H9 (cell line): ENCODE measurements around the gene B4GALT6. TPM values are rescaled to one million over a fixed set of nuclear protein-coding genes. Genes with fewer than 3 reads are reported as not detected.

Experiments used
- DNase-seq: peaks from one replicate; pipeline ENCODE4 v3.0.0-alpha.2; 2017
- H2AFZ ChIP-seq: one replicate; pipeline ENCODE4 v1.6.1; 2013; ENCODE audit warnings: mild to moderate bottlenecking, low read length, control low read depth, moderate library complexity
- H2AK5ac ChIP-seq: 2 replicates; pipeline ENCODE4 v1.6.1; 2013; ENCODE audit warnings: low read length, control low read depth, mixed read lengths; ENCODE audit not compliant: insufficient read length
- H2BK120ac ChIP-seq: one replicate; pipeline ENCODE4 v1.6.1; 2013; ENCODE audit warnings: low read depth, mild to moderate bottlenecking, low read length, control low read depth, inconsistent platforms; ENCODE audit not compliant: poor library complexity, severe bottlenecking
- H2BK12ac ChIP-seq: 2 replicates; pipeline ENCODE4 v1.6.1; 2013; ENCODE audit warnings: low read length, control low read depth, mixed read lengths, low read depth; ENCODE audit not compliant: insufficient read length
- H2BK15ac ChIP-seq: 2 replicates; pipeline ENCODE4 v1.6.1; 2013; ENCODE audit warnings: low read depth, low read length, control low read depth
- H2BK20ac ChIP-seq: one replicate; pipeline ENCODE4 v1.6.1; 2013; ENCODE audit warnings: low read depth, mild to moderate bottlenecking, low read length, control low read depth, inconsistent platforms; ENCODE audit not compliant: poor library complexity, severe bottlenecking
- H2BK5ac ChIP-seq: 2 replicates; pipeline ENCODE4 v1.6.1; 2013; ENCODE audit warnings: low read length, control low read depth, mixed read lengths; ENCODE audit not compliant: insufficient read length
- H3K14ac ChIP-seq: 2 replicates; pipeline ENCODE4 v1.6.1; 2013; ENCODE audit warnings: low read length, control low read depth; ENCODE audit not compliant: insufficient read depth
- H3K18ac ChIP-seq: 2 replicates; pipeline ENCODE4 v1.6.1; 2013; ENCODE audit warnings: low read depth, mild to moderate bottlenecking, mixed read lengths, low read length, control low read depth; ENCODE audit not compliant: insufficient read length
- H3K23ac ChIP-seq: 2 replicates; pipeline ENCODE4 v1.6.1; 2013; ENCODE audit warnings: low read length, control low read depth, mixed read lengths, low read depth; ENCODE audit not compliant: insufficient read length
- H3K23me2 ChIP-seq: 2 replicates; pipeline ENCODE4 v1.6.1; 2013; ENCODE audit warnings: low read depth, mild to moderate bottlenecking, mixed read lengths, low read length, control low read depth; ENCODE audit not compliant: insufficient read length, poor library complexity, severe bottlenecking
- H3K27ac ChIP-seq: 2 replicates; pipeline ENCODE4 v1.5.1; 2013; ENCODE audit warnings: low read length, control low read depth, mixed read lengths, low read depth; ENCODE audit not compliant: insufficient read length
- H3K27me3 ChIP-seq: 2 replicates; pipeline ENCODE4 v1.6.1; 2013; ENCODE audit warnings: low read length, control low read depth, inconsistent platforms; ENCODE audit not compliant: insufficient read depth
- H3K4ac ChIP-seq: 2 replicates; pipeline ENCODE4 v1.6.1; 2013; ENCODE audit warnings: low read depth, mild to moderate bottlenecking, control low read depth, inconsistent platforms, low read length, moderate library complexity
- H3K4me1 ChIP-seq: 2 replicates; pipeline ENCODE4 v1.6.1; 2013; ENCODE audit warnings: low read length, control low read depth, inconsistent platforms; ENCODE audit not compliant: insufficient read depth
- H3K4me2 ChIP-seq: 2 replicates; pipeline ENCODE4 v1.6.1; 2013; ENCODE audit warnings: low read length, control low read depth, mixed read lengths; ENCODE audit not compliant: insufficient read length, insufficient read depth
- H3K56ac ChIP-seq: 2 replicates; pipeline ENCODE4 v1.6.1; 2013; ENCODE audit warnings: low read depth, mild to moderate bottlenecking, mixed read lengths, low read length, control low read depth; ENCODE audit not compliant: insufficient read length
- H3K79me1 ChIP-seq: 2 replicates; pipeline ENCODE4 v1.6.1; 2013; ENCODE audit warnings: low read depth, mild to moderate bottlenecking, moderate library complexity, low read length, control low read depth, inconsistent platforms; ENCODE audit not compliant: insufficient read depth, poor library complexity, severe bottlenecking
- H3K79me2 ChIP-seq: 2 replicates; pipeline ENCODE4 v1.6.1; 2013; ENCODE audit warnings: low read length, control low read depth, inconsistent platforms; ENCODE audit not compliant: insufficient read depth
- H3K9ac ChIP-seq: 2 replicates; pipeline ENCODE4 v1.6.1; 2013; ENCODE audit warnings: low read length, control low read depth, mixed read lengths; ENCODE audit not compliant: insufficient read length; ENCODE audit errors: extremely low read depth
- H3K9me3 ChIP-seq: one replicate; pipeline ENCODE4 v1.6.1; 2013; ENCODE audit warnings: low read depth, low read length, inconsistent platforms; ENCODE audit not compliant: control insufficient read depth
- H3T11ph ChIP-seq: one replicate; pipeline ENCODE4 v1.6.1; 2013; ENCODE audit warnings: mild to moderate bottlenecking, low read length, control low read depth, inconsistent platforms
- H4K20me1 ChIP-seq: one replicate; pipeline ENCODE4 v1.6.1; 2013; ENCODE audit not compliant: control insufficient read depth, insufficient read length, insufficient read depth
- H4K5ac ChIP-seq: 2 replicates; pipeline ENCODE4 v1.6.1; 2013; ENCODE audit warnings: low read depth, mild to moderate bottlenecking, mixed read lengths, low read length, control low read depth; ENCODE audit not compliant: insufficient read length
- H4K8ac ChIP-seq: replicated peaks from 2 replicates; pipeline ENCODE4 v1.6.1; 2013; ENCODE audit warnings: low read length, control low read depth, mixed read lengths, low read depth; ENCODE audit not compliant: insufficient read length
- H4K91ac ChIP-seq: 2 replicates; pipeline ENCODE4 v1.6.1; 2013; ENCODE audit warnings: low read depth, mild to moderate bottlenecking, moderate library complexity, mixed read lengths, low read length, control low read depth; ENCODE audit not compliant: insufficient read length
- H3K27ac Mint-ChIP-seq, 3 experiments: 2 replicates in 2 of 3; 3 replicates in 1 of 3; pipeline ENCODE4 v1.8.0; 2020 to 2021; ENCODE audit warnings: mixed read lengths in 3 of 3, mild to moderate bottlenecking in 1 of 3, moderate library complexity in 1 of 3
- H3K27me3 Mint-ChIP-seq: 2 replicates; pipeline ENCODE4 v1.8.0; 2021; ENCODE audit warnings: low read depth, mild to moderate bottlenecking, moderate library complexity, mixed read lengths
- H3K36me3 Mint-ChIP-seq, 3 experiments: 2 replicates in 2 of 3; 3 replicates in 1 of 3; pipeline ENCODE4 v1.8.0; 2020 to 2021; ENCODE audit warnings: low read depth in 3 of 3, mixed read lengths in 3 of 3; ENCODE audit not compliant: insufficient read depth in 1 of 3
- H3K4me1 Mint-ChIP-seq, 2 experiments: 2 replicates each; pipeline ENCODE4 v1.8.0; 2020; ENCODE audit warnings: mixed read lengths in 2 of 2
- H3K4me3 Mint-ChIP-seq, 2 experiments: 2 replicates in 1 of 2; 3 replicates in 1 of 2; pipeline ENCODE4 v1.8.0; 2020 to 2021; ENCODE audit warnings: mild to moderate bottlenecking in 2 of 2, mixed read lengths in 2 of 2, moderate library complexity in 1 of 2
- H3K9me3 Mint-ChIP-seq, 2 experiments: 2 replicates in 1 of 2; 3 replicates in 1 of 2; pipeline ENCODE4 v1.8.0; 2020; ENCODE audit warnings: mild to moderate bottlenecking in 2 of 2, mixed read lengths in 2 of 2, moderate library complexity in 1 of 2
- WGBS: extraction: QIAGEN DNeasy Blood & Tissue Kit; methylation state at CpG from one replicate; pipeline ENCODE4 v1.1.7; 2013; ENCODE audit warnings: missing lambda C conversion rate, low lambda C conversion rate, mixed read lengths; ENCODE audit not compliant: insufficient read length; ENCODE audit errors: extremely low coverage; 5-methylcytosine and 5-hydroxymethylcytosine counted together
- total RNA-seq: library from RNA; stranded (reverse); gene quantifications from 2 replicates; pipeline ENCODE4 v1.2.1, GENCODE V29; 2021
- TF ChIP-seq, protein P1 (sequence below): fragments of 200-600 bp; sonication (generic); conservative IDR thresholded peaks from 3 replicates; pipeline ENCODE4 v1.8.0; 2021; ENCODE audit warnings: antibody characterized with exemption, mild to moderate bottlenecking

B4GALT6 gene
- total RNA-seq, 1 experiment from 2014 or later = 34.1 TPM

- H3K79me1 ChIP-seq = peaks cover 11% of the 10 kb centered on the region
- H2BK120ac ChIP-seq = no peak overlapping the region
- no peak overlapping the region for H3K18ac ChIP-seq
- Mint-ChIP-seq H3K9me3 (no peaks in the 10 kb centered on the region), H3K4me3 (peak overlapping the region in 1 of 2 experiments; percentile 63; a peak in 3 of 5 replicates), H3K27ac (peak overlapping the region; percentile 35 to 90 (median 60); a peak in 4 of 7 replicates), H3K27me3 (no peaks in the 10 kb centered on the region), H3K36me3 (peaks cover 0 to 3% (median 0%) of the 10 kb centered on the region in 3 experiments; a peak in 2 of 7 replicates), H3K4me1 (peaks cover 57 to 70% of the 10 kb centered on the region in 2 experiments)
- no peak for DNase-seq
- H3K4ac ChIP-seq = no peak overlapping the region
- no peak overlapping the region for H3K56ac ChIP-seq
- WGBS = no CpG with 5 or more reads among the region's 5 CpGs
- no peak overlapping the region for H2AK5ac ChIP-seq
- no peak overlapping the region for H3T11ph ChIP-seq
- H3K9ac ChIP-seq = no peak overlapping the region
- no peak overlapping the region for H2BK12ac ChIP-seq
- no peak overlapping the region for H4K91ac ChIP-seq
- no peak overlapping the region for H3K14ac ChIP-seq
- TF ChIP-seq, protein P1, sequence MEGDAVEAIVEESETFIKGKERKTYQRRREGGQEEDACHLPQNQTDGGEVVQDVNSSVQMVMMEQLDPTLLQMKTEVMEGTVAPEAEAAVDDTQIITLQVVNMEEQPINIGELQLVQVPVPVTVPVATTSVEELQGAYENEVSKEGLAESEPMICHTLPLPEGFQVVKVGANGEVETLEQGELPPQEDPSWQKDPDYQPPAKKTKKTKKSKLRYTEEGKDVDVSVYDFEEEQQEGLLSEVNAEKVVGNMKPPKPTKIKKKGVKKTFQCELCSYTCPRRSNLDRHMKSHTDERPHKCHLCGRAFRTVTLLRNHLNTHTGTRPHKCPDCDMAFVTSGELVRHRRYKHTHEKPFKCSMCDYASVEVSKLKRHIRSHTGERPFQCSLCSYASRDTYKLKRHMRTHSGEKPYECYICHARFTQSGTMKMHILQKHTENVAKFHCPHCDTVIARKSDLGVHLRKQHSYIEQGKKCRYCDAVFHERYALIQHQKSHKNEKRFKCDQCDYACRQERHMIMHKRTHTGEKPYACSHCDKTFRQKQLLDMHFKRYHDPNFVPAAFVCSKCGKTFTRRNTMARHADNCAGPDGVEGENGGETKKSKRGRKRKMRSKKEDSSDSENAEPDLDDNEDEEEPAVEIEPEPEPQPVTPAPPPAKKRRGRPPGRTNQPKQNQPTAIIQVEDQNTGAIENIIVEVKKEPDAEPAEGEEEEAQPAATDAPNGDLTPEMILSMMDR = no peak
- H3K4me1 ChIP-seq = peaks cover 21% of the 10 kb centered on the region
- H4K20me1 ChIP-seq = no peaks in the 10 kb centered on the region
- H3K23me2 ChIP-seq = peaks cover 11% of the 10 kb centered on the region
- H2BK15ac ChIP-seq = no peak overlapping the region
- no peak overlapping the region for H4K8ac ChIP-seq
- no peak overlapping the region for H2AFZ ChIP-seq
- H3K9me3 ChIP-seq = no peaks in the 10 kb centered on the region
- no peak overlapping the region for H3K27ac ChIP-seq
- no peak overlapping the region for H2BK5ac ChIP-seq
- no peak overlapping the region for H3K4me2 ChIP-seq
- H3K27me3 ChIP-seq = no peaks in the 10 kb centered on the region
- H3K79me2 ChIP-seq = peaks cover 41% of the 10 kb centered on the region; the same call in 1 of the 2 replicates
- H3K23ac ChIP-seq = no peak overlapping the region
- no peak overlapping the region for H2BK20ac ChIP-seq
- H4K5ac ChIP-seq = no peak overlapping the region
These were observed 4.5 kb downstream of the B4GALT6 start for GRCh38 chr18:31679791-31680432.
